ENCODE results near the gene MTHFD1L.

The MTHFD1L gene

DNA sequence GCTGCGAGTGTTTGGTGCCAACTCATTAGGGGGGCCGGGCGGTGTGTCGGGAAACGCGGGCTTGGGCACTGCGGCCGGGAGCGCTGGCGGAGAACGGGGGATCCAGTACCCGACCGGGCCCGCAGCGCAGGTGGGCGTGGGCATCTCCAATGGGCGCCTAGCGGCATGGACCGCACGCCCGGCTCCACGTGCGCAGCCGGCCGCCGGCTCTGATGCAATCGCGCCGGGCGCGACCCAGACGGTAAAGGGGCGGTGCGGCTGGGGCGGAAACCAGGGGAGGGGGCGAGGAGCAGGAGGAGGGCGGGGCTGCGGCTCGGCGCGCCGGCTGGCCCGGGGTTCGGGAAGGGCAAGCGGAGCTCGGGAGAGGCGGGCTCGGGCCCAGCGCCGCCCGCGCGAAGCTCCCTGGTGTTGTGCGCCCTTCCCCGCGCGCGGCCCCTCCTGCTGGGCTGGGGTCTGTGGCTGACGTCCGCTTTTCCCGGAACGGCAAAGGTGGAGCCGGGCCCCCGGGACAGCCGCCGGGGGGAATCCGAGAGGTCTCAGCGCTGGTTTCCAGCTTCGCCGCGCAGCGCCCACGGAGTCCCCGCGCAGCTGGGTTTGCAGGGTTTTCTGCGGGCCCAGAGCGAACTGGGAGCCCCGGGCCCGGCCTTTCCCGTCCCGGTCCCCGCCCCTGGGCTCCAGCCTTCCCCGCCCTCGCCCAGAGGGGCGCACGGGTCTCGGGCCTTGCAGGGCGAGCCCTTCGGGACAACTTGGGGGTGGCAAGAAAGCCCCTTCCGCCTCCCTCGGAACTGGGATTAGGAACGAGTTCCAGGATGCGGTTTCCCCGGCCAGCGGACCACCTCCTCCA is 867 bp downstream of the MTHFD1L start:
- peak; percentile 90 for DNase-seq

- DNase-seq: no peak
Observed at GRCh38 chr6:150866991-150867501, 1.5 kb downstream of the MTHFD1L start.

DNA sequence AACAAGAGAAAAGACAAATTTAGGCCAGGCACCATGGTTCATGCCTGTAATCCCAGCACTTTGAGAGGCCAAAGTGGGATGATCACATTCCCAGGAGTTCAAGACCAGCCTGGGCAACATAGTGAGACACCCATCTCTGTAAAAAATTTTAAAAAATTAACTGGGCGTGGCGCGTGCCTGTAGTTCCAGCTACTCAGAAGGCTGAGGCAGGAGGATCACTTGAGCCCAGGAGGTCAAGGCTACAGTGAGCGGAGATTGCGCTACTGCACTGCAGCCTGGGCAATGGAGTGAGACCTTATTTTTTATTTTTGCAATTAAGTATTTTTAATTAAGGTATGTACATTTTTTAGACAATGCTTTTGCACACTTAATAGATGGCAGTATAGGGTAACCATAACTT is 3.3 kb downstream of the MTHFD1L start:
- no peak for DNase-seq

DNA sequence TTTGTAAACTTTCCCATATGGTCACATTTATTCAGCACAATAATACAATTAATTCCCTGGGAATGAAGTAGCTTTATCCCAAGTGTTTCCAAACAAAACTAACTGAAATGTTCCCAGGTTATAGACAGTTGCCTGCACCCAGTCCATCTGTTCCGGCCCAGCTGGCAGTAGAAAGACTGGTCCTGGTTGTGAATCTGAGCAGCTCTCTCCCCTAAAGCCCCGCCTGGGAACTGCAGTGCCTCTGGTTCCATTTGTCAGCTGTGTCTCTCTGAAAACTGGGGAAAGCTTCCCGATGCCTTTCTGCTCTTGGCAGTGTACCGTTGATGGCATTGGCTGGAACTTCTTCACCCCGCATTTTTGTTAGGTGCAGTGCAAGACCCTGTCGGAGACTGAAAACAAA is 8.7 kb downstream of the MTHFD1L start:
- DNase-seq: no peak

GRCh38 chr6:150875841-150876240 is 10.3 kb downstream of the MTHFD1L start:
- DNase-seq: no peak

- no peak for DNase-seq
Observed at GRCh38 chr6:150876598-150876997, 11.1 kb downstream of the MTHFD1L start.

- DNase-seq: no peak
Observed at GRCh38 chr6:150877928-150878327, 12.4 kb downstream of the MTHFD1L start.

- DNase-seq: no peak
Observed at GRCh38 chr6:150878347-150879213, 13.1 kb downstream of the MTHFD1L start.

- DNase-seq: no peak
Observed at GRCh38 chr6:150880336-150880735, 14.8 kb downstream of the MTHFD1L start.

DNA sequence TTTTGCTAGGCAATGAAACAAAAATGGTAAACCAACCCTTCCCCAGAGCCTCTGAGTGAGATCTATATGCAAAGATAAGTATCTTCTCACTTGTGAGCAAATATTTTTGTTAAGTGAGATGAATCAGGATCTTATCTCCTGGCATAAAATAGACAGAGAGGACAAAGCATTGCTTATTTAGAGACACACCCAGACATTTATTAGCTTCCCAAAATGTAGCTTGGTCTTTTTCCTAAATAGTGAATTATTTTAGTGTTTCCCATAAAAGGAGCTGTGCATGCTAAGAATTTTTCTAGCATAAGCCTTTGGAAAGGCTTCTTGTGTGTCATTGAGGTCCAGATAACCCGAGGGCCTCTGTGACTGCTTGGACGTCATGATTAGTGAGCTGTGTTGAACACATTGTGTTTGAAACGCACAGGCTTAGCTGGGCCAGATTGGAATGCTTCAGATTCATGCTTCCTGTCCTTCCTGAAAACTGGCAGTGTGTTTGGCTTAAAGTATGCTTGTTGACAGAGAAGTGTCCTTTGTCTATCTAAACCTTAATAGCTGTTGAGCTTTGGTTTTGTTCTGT is 16.5 kb downstream of the MTHFD1L start:
- peak; percentile 97 for DNase-seq

DNA sequence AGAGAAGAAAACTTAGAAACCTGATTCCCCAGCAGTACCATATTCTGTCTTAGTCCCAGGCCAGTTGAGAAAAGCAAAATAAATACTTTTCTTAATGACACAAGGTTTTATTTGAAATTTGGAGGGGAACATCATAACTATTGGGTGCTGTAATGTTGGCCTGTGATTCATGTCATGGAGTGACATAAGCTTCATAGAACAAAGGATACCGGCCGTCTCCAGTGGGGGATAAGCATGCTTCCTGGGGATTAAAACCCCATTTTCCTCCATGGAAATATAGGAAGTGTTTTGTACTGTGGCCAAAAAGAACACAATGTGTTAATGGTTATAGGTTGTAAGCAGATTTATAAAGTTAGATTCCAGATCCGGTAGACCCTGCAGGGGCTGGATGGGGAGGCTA is 18.0 kb downstream of the MTHFD1L start:
- DNase-seq: no peak

DNA sequence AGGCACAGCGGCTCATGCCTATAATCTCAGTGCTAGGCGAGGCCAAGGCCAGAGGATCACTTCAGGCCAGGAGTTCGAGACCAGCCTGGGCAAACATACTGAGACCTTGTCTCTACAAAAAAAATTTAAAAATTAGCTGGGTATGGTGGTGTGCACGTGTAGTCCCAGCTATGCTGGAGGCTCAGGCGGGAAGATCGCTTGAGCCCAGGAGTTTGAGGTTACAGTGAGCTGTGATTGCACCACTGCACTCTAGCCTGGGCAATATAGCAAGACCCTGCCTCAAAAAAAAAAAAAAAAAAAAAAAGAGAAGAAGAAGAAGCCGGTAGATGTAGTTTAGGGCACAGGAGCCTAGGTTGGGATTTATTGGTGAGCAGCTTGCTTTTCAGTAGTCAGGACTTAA is 20.7 kb downstream of the MTHFD1L start:
- no peak for DNase-seq

DNA sequence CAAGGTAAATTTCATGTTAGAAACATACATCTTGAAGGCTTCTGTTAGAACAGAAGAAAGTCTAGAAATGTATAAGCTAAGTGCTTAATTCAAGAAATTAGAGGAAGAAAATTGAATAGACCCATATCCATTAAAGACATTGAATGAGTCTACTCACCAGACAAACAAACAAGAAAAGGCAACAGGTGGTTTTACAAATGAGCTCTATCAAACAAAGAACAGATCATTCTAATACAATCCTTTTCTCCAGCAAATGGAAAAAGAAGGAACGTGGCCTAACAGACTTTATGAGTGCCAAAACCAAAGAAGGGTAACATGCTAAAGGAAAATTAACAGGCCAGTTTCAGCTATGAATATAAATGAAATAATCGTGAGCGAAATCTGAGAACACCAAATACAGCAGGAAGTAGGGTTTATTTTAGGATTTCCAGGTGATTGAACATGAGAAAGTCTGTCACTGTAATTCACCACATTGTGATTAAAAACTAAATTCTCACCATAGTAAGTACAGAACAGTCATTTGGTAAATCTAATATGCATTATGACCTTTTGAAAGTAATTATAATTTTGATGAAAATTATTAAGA is 22.6 kb downstream of the MTHFD1L start:
- DNase-seq: no peak

- DNase-seq: no peak
Observed at GRCh38 chr6:150890346-150890745, 24.8 kb downstream of the MTHFD1L start.

DNA sequence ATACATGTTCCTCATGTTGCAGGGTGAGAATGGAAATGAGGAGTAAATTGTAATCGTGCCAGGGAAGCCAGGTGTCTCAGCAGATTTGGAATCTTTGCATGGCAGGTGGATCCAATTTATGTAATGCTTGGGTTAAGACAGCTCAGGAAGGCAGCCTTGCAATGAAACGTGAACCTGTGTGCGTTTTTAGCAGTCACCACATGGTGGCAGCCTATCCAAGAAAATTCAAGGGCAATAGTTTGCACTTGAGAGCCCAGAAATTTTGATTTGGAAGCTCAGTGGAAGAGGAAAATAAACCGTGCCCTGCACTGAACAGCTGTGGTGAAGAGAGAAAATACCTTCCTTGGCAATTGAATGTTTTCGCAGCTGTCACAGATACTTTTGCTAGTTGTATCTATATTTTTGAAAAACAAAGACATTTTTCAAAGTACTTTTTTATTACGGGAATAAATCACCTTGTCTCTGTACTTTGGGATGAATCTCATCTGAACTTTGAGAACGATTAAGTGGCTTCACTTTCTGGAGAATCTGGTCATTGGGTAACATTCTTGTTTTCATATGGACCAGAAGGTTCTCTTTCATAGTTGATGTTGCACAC is 26.5 kb downstream of the MTHFD1L start:
- DNase-seq: peak; percentile 73

GRCh38 chr6:150894191-150894744 is 28.8 kb downstream of the MTHFD1L start:
- DNase-seq: no peak

GRCh38 chr6:150894935-150895552 is 29.5 kb downstream of the MTHFD1L start:
- peak; percentile 35 for DNase-seq

GRCh38 chr6:150895928-150896632 is 30.6 kb downstream of the MTHFD1L start:
- DNase-seq: no peak

DNA sequence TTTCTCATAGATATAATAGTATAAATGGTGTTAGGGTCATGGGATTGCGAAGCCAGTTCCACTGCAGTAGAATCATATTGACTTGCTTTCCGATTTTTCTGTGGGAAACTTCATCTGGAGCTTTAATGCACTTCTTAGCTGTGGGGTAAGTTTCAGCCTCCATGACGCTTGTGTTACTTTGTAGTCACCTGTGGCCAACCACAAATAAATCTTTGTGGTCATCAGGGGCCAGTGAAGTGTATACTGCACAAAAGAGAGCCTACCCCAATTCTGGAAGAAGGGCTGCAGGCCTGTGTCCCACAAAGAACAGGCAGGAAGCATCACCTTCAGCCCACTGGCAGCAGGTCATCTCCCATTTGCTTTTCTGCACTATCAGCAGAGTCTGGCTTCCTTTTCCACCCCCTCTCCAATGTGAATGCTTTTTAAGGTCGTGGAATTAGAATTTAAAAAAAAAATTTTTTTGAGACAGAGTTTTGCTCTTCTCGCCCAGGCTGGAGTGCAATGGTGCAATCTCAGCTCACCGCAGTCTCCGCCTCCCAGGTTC is 32.0 kb downstream of the MTHFD1L start:
- DNase-seq: no peak

DNA sequence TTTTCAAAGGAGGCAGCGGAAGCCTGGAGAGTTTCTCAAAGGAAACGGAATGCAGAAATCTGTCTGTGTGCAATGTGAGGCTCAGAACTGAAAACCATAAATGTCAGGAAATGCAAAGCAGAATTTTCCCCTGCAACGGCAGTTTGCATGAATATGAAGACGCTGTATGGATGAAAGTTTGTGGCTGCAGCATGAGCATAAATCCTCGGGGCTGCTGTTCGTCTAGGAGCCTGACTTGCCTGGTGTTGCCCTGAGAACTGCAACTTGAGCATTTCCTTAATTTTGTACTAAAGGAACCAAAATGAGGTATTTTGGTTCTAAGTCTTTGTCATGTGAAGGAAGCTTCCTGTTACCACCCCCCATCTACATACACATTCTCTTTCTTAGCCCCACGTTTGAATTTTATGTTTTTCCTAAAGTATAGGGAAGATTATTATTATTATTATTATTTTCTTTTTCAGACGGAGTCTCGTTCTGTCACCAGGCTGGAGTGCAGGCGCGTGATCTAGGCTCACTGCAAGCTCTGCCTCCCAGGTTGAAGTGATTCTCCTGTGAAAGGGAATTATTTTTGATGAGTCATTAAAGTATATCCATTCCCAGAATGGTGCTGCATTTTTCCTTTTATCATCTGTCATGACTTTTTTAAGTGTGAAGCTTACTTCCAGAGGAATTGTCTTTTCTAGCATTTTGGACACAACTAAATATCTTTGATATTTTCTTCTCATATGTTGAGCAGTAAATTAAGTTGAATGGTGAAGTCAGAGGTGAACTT is 33.1 kb downstream of the MTHFD1L start:
- DNase-seq: peak; percentile 37
